GM23338 (cell line): Measurements from ENCODE around the gene MTA1.

Source experiments
- CREB1 ChIP-seq: fragments of 250-450 bp; sonication (Bioruptor Pico); IDR thresholded peaks from 2 replicates; pipeline ENCODE4 v1.5.0; 2020; ENCODE audit warnings: low read depth, mild to moderate bottlenecking, moderate library complexity
- CTCF ChIP-seq, 2 experiments: fragments of 200-600 bp in 1 of 2; sonication (generic) in 1 of 2; conservative IDR thresholded peaks; 2 replicates each; pipeline versions ENCODE4 v1.5.1 to v1.6.1; 2016 to 2017; ENCODE audit warnings: antibody characterized with exemption in 2 of 2, low read depth in 2 of 2, mild to moderate bottlenecking in 2 of 2, moderate library complexity in 1 of 2
- ETS1 ChIP-seq: IDR thresholded peaks from 2 replicates; pipeline ENCODE4 v1.6.1; 2016; ENCODE audit warnings: antibody characterized with exemption
- EZH2 ChIP-seq: fragments of 200-600 bp; sonication (generic); IDR thresholded peaks from one replicate; pipeline ENCODE4 v1.8.0; 2017; ENCODE audit warnings: antibody characterized with exemption, mild to moderate bottlenecking, low read depth; ENCODE audit not compliant: unreplicated experiment
- EZH2phosphoT487 ChIP-seq: fragments of 200-600 bp; sonication (generic); IDR thresholded peaks from one replicate; pipeline ENCODE4 v1.8.1; 2018; ENCODE audit warnings: antibody characterized with exemption; ENCODE audit not compliant: unreplicated experiment
- JUNB ChIP-seq: IDR thresholded peaks from one replicate; pipeline ENCODE4 v1.6.1; 2016; ENCODE audit warnings: antibody characterized with exemption; ENCODE audit not compliant: unreplicated experiment
- POLR2AphosphoS5 ChIP-seq: IDR thresholded peaks from 2 replicates; pipeline ENCODE4 v1.6.1; 2016; ENCODE audit warnings: antibody characterized with exemption, low read depth
- REST ChIP-seq: IDR thresholded peaks from one replicate; pipeline ENCODE4 v1.6.1; 2018; ENCODE audit warnings: antibody characterized with exemption; ENCODE audit not compliant: unreplicated experiment
- ZNF331 ChIP-seq: fragments of 250-450 bp; sonication (Bioruptor Pico); IDR thresholded peaks from 2 replicates; pipeline ENCODE4 v1.5.0; 2020; ENCODE audit warnings: low read depth, mild to moderate bottlenecking, moderate library complexity

- TF ChIP-seq CTCF (conservative IDR thresholded peaks at IDR 0.05; ENCODE audit: low read depth in 2 of 2) = no peak
- no peak for TF ChIP-seq JUNB
- TF ChIP-seq POLR2AphosphoS5 = no peak
- TF ChIP-seq EZH2 = no peak
- no peak for TF ChIP-seq CREB1
- TF ChIP-seq ZNF331 (CRISPR knock-in tag) = no peak
- no peak for TF ChIP-seq REST
- TF ChIP-seq ETS1 = no peak
- TF ChIP-seq EZH2phosphoT487 = no peak
These were observed 17.9 kb upstream of the MTA1 start for GRCh38 chr14:105401699-105402098.
